ENCODE data around the gene ICAM5. TPM values are rescaled to one million over a fixed set of nuclear protein-coding genes. Genes with fewer than 3 reads are reported as not detected.
A peak's percentile ranks its signal among the peaks of the same experiment; 100 is the strongest.
"Not testable (repeated sequence)": the region's sequence is repeated elsewhere in the genome, so short reads cannot be mapped to it uniquely, and the experiment has no call there.

Gene ICAM5
- total RNA-seq, 1 donor from 2014 or later, result 0.30 TPM

DNA sequence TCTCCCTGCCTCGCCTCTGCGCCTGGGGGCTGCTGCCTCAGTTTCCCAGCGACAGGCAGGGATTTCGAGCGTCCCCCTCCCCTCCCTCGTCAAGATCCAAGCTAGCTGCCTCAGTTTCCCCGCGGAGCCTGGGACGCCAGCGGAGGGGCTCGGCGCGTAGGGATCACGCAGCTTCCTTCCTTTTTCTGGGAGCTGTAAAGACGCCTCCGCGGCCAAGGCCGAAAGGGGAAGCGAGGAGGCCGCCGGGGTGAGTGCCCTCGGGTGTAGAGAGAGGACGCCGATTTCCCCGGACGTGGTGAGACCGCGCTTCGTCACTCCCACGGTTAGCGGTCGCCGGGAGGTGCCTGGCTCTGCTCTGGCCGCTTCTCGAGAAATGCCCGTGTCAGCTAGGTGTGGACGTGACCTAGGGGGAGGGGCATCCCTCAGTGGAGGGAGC, 19.6 kb upstream of the ICAM5 start:
- DNase-seq (ENCODE audit: low spot score) (peak; percentile 76), ATAC-seq (peak; percentile 64)

- peak; percentile 76 for ATAC-seq
- DNase-seq (ENCODE audit: low spot score), result peak; percentile 86
Measured at GRCh38 chr19:10270616-10271394, 18.9 kb upstream of the ICAM5 start, which contains the start of gene ICAM1. Gene ICAM1, plus strand, starts transcription at chr19:10271120. Its CDS starts 40 bp downstream, at chr19:10271160.

GRCh38 chr19:10271543-10272086, 18.1 kb upstream of the ICAM5 start:
- ATAC-seq (no peak), DNase-seq (ENCODE audit: low spot score) (no peak)

DNA sequence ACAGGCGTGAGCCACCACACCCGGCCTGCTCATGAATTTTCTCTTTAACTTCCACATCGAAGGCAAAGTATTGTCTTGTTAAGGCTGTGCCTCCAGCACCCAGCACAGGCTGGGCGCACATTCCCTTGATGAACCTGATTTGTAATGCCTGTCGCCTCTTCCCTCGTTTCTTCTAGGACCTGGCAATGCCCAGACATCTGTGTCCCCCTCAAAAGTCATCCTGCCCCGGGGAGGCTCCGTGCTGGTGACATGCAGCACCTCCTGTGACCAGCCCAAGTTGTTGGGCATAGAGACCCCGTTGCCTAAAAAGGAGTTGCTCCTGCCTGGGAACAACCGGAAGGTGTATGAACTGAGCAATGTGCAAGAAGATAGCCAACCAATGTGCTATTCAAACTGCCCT, 15.2 kb upstream of the ICAM5 start:
- no peak for ATAC-seq
- DNase-seq (ENCODE audit: low spot score), result no peak

GRCh38 chr19:10277795-10278589, 11.8 kb upstream of the ICAM5 start:
- ATAC-seq (no peak), DNase-seq (ENCODE audit: low spot score) (no peak)

- no peak for DNase-seq (ENCODE audit: low spot score)
- ATAC-seq, result no peak
Measured at GRCh38 chr19:10278935-10279334, 10.8 kb upstream of the ICAM5 start.

GRCh38 chr19:10279737-10280442, 9.9 kb upstream of the ICAM5 start:
- no peak for ATAC-seq
- DNase-seq (ENCODE audit: low spot score), result no peak

GRCh38 chr19:10282043-10282442, 7.7 kb upstream of the ICAM5 start:
- not testable (repeated sequence) for ATAC-seq; DNase-seq (ENCODE audit: low spot score)

GRCh38 chr19:10283301-10284064, 6.3 kb upstream of the ICAM5 start:
- ATAC-seq, result no peak
- no peak for DNase-seq (ENCODE audit: low spot score)

DNA sequence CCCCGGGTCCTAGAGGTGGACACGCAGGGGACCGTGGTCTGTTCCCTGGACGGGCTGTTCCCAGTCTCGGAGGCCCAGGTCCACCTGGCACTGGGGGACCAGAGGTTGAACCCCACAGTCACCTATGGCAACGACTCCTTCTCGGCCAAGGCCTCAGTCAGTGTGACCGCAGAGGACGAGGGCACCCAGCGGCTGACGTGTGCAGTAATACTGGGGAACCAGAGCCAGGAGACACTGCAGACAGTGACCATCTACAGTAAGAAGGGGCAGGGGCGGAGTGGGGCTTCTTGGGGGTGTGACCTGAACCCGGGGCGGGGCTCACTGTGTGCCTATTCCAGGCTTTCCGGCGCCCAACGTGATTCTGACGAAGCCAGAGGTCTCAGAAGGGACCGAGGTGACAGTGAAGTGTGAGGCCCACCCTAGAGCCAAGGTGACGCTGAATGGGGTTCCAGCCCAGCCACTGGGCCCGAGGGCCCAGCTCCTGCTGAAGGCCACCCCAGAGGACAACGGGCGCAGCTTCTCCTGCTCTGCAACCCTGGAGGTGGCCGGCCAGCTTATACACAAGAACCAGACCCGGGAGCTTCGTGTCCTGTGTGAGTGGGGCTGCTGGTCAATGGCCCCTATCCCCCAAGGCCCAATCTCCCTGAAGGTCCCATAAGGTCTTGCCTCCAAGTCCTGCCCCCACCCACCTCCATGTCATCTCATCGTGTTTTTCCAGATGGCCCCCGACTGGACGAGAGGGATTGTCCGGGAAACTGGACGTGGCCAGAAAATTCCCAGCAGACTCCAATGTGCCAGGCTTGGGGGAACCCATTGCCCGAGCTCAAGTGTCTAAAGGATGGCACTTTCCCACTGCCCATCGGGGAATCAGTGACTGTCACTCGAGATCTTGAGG, 5.4 kb upstream of the ICAM5 start:
- no peak for DNase-seq (ENCODE audit: low spot score)
- ATAC-seq, result no peak

DNA sequence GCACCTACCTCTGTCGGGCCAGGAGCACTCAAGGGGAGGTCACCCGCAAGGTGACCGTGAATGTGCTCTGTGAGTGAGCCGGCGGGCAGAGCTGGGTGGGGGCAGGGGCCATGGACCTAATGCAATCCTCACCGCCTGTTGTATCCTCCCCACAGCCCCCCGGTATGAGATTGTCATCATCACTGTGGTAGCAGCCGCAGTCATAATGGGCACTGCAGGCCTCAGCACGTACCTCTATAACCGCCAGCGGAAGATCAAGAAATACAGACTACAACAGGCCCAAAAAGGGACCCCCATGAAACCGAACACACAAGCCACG, 4.8 kb upstream of the ICAM5 start:
- ATAC-seq (no peak), DNase-seq (ENCODE audit: low spot score) (no peak)

DNA sequence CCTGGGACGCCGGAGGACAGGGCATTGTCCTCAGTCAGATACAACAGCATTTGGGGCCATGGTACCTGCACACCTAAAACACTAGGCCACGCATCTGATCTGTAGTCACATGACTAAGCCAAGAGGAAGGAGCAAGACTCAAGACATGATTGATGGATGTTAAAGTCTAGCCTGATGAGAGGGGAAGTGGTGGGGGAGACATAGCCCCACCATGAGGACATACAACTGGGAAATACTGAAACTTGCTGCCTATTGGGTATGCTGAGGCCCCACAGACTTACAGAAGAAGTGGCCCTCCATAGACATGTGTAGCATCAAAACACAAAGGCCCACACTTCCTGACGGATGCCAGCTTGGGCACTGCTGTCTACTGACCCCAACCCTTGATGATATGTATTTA, 4.4 kb upstream of the ICAM5 start:
- ATAC-seq (no peak), DNase-seq (ENCODE audit: low spot score) (no peak)

GRCh38 chr19:10286803-10287737, 2.7 kb upstream of the ICAM5 start, which contains the start of gene ICAM4:
Gene ICAM4, plus strand, starts transcription at chr19:10286955. Its CDS starts 58 bp downstream, at chr19:10287013.
- DNase-seq (ENCODE audit: low spot score), result peak; percentile 71
- ATAC-seq, result peak; percentile 56

DNA sequence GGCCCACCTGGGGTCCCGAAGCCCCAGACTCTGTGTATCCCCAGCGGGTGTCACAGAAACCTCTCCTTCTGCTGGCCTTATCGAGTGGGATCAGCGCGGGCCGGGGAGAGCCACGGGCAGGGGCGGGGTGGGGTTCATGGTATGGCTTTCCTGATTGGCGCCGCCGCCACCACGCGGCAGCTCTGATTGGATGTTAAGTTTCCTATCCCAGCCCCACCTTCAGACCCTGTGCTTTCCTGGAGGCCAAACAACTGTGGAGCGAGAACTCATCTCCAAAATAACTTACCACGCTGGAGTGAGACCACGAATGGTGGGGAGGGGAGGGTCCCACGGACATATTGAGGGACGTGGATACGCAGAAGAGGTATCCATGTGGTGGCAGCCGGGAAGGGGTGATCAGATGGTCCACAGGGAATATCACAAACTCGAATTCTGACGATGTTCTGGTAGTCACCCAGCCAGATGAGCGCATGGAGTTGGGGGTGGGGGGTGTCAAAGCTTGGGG, 1.0 kb upstream of the ICAM5 start:
- ATAC-seq (no peak), DNase-seq (ENCODE audit: low spot score) (no peak)

DNA sequence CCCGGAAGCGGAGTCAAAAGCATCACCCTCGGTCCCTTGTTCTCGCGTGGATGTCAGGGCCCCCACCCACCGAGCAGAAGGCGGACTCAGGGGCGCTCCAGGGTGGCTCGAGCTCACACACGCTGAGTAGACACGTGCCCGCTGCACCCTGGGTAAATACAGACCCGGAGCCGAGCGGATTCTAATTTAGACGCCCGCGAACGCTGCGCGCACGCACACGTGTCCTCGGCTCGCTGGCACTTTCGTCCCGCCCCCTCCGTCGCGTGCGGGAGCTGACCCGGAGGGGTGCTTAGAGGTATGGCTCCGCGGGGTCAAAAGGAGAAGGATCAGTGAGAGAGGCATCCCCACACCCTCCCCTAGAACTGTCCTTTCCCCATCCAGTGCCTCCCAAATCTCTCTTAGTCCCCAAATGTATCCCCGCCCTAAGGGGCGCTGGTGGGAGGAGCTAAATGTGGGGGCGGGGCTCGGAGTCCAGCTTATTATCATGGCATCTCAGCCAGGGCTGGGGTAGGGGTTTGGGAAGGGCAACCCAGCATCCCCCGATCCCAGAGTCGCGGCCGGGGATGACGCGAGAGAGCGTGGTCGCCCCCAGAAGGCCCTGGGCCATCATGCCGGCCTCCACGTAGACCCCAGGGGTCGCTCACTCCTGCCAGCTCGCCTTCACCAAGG, 451 bp upstream of the ICAM5 start:
- DNase-seq (ENCODE audit: low spot score) (no peak), ATAC-seq (no peak)

DNA sequence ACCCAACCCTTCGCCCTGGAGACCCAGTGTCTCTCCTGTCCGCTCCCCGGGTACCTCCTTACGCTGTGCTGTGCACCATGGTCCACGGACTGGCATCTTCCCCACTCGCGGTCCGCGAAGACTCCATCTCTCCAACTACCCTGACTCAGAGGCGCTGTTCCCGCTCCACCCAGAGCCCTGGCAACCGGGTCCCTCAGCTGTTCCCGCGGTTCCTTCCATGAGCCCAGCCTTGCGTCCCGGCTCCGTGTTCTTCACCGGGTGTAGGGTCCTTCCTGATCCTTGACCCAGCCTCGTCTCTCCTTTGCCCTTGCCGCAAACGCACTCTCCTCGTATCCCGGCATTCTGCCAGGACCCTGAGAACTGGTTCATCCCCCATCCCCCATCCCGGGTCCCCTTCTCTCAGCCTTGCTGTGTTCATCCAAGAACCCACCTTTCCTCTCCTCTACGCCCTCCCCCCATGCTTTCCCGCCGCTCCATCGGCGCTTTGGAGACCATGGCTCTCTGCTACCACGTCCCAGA, 664 bp downstream of the ICAM5 start:
- ATAC-seq, result no peak
- no peak for DNase-seq (ENCODE audit: low spot score)

- DNase-seq (ENCODE audit: low spot score) (no peak), ATAC-seq (peak; percentile 47)
Measured at GRCh38 chr19:10290876-10291553, 1.3 kb downstream of the ICAM5 start.
